Ovary (tissue), 9 donors: ENCODE data around the gene CLDN22. TPM values are rescaled to one million over a fixed set of nuclear protein-coding genes. Genes with fewer than 3 reads are reported as not detected.

Source experiments
- DNase-seq, 5 donors: peaks; one replicate each; pipeline ENCODE4 v3.0.0-alpha.2; 2019 to 2020
- H3K27ac ChIP-seq, 2 donors: fragments of 200-600 bp; one replicate each; pipeline versions ENCODE4 v1.5.1 to v1.8.0; 2019 to 2022
- H3K27me3 ChIP-seq: fragments of 200-600 bp; one replicate; pipeline ENCODE4 v1.8.0; 2022
- H3K36me3 ChIP-seq: fragments of 200-600 bp; sonication (generic); one replicate; pipeline ENCODE4 v1.5.1; 2019
- H3K4me1 ChIP-seq: one replicate; pipeline ENCODE4 v1.8.1; 2013; ENCODE audit warnings: mild to moderate bottlenecking, moderate library complexity; ENCODE audit not compliant: insufficient read depth
- H3K4me3 ChIP-seq: fragments of 200-600 bp; sonication (generic); one replicate; pipeline ENCODE4 v1.5.1; 2017
- H3K9me3 ChIP-seq, 2 donors: fragments of 200-600 bp in 1 of 2; sonication (generic) in 1 of 2; one replicate each; pipeline versions ENCODE4 v1.5.1 to v1.8.1; 2013 to 2019; ENCODE audit warnings: mild to moderate bottlenecking in 1 of 2, moderate library complexity in 1 of 2
- CTCF ChIP-seq, 3 donors: fragments of 450-650 bp in 2 of 3; fragments of 200-600 bp in 1 of 3; IDR thresholded peaks; one replicate each; pipeline versions ENCODE4 v1.5.1 to v1.8.0; 2016 to 2022; ENCODE audit warnings: antibody characterized with exemption in 3 of 3, mild to moderate bottlenecking in 1 of 3
- EP300 ChIP-seq: sonication (generic); formaldehyde crosslinking; IDR thresholded peaks from one replicate; pipeline ENCODE4 v1.6.1; 2017; ENCODE audit warnings: antibody characterized with exemption
- POLR2A ChIP-seq: fragments of 450-650 bp; IDR thresholded peaks from one replicate; pipeline ENCODE4 v1.6.1; 2017; ENCODE audit warnings: antibody characterized with exemption, mild to moderate bottlenecking, moderate library complexity
- WGBS, 3 donors: extraction: QIAGEN DNeasy Blood & Tissue Kit in 1 of 3; methylation state at CpG; one replicate each; pipeline versions ENCODE4 v1.1.5 to v1.1.7; 2013 to 2017; 5-methylcytosine and 5-hydroxymethylcytosine counted together
- intact Hi-C, 4 donors: fragments of 100-400 bp; cut with DNase I; formaldehyde crosslinking; loops; one replicate each; pipeline versions ENCODE4 v1.11.0 to v1.15.1; 2022 to 2023
- polyA plus RNA-seq, 2 donors: library from polyadenylated mRNA; stranded (reverse); fragments of 200-250 nt in 1 of 2; fragments of 350-450 nt in 1 of 2; fragmentation: Illumina TruSeq in 1 of 2; extraction: RNeasy Lipid Tissue Mini Kit (QIAGEN cat#74804) in 1 of 2; gene quantifications; one replicate each; pipeline ENCODE4 v1.2.3, GENCODE V29; 2013 to 2014
- total RNA-seq, 7 donors: library from RNA; depleted of rRNA in 2 of 7; stranded (reverse); fragments of >200 nt in 2 of 7; fragmentation: NEBNext Ultra II Directional in 3 of 7; extraction: Animal tissue kit (Norgen Biotek cat#: 25700) in 3 of 7; gene quantifications; one replicate each; pipeline versions ENCODE4 v1.1.0 to v1.2.4, GENCODE V29; 2016 to 2023
- donor health status: DM: no; HTN: no; CAD: no; lungs with moderate emphysema.
- donor health status: DM: no; HTN: no; CAD: no.
- donor health status: Bipolar disorder and iron deficiency.
- donor health status: DM: yes; HTN: yes; CAD: no.
- donor health status: DM: no; HTN: no; CAD: no.
- donor health status: DM: yes; HTN: yes; CAD: no.

The CLDN22 gene
- total and polyA plus RNA-seq, 9 donors, result 0.08 to 0.11 TPM; not detected in 7

DNA sequence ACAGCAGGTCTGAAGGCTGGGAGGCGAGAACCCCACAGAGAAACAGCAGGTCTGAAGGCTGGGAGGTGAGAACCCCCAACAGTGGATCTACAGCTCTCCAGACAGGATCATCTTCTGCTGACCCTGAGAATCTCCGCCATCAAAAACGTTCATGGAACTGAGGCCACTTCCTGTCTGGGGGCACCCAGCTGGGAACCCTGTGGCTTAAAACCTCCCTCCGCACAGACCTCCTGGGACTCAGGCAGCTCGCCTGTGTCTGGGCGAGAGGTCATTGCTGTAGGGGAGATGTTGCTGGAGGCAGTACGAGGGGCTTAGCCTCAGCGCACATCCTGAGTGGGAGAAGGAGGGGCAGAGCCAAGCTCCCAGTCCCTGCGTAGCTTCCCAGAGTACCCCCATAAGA lies 17.3 kb upstream of the CLDN22 start:
- Histone ChIP-seq H3K27me3 (no peaks in the 10 kb centered on the region), H3K4me3 (no peak overlapping the region), H3K36me3 (no peaks in the 10 kb centered on the region), H3K27ac (no peak overlapping the region), H3K9me3 (no peaks in the 10 kb centered on the region), H3K4me1 (no peaks in the 10 kb centered on the region)
- DNase-seq, result no peak
- 83 to 85% (median 84%) methylated on average over 9 of the region's 9 CpGs for whole genome bisulfite sequencing, 3 donors
- TF ChIP-seq EP300 (no peak), POLR2A (no peak)
- intact Hi-C loops, result no loop called here

DNA sequence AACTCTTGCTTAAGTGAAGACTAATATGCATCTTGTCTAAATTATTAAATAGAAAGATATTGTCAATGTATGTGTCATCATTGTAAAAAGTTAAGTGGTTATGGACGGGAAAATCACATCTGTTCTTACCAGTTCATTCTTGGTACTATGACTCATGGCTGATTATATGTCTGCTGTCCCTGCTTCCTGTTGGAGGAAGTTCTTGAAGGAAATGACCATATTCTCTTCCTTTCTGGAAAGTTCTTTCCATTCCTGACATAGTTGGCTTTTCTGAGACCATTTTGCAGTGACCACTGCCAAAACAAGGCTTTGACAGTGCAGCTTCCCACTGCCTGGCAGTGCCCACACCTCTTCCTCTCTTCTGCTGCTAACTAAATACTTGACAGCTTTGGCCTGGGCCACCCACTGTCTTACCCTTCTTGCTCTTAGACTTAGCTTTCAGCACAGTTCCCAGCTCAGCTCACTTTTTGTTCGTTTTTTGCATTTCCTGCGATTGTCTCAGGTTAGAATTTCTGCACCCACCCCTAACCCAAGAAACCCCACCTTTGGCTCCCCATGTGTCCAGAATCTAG lies 15.4 kb upstream of the CLDN22 start:
- intact Hi-C loops, result no loop called here
- no peak for TF ChIP-seq CTCF (IDR thresholded peaks at IDR 0.05)
- no peak for TF ChIP-seq EP300
- TF ChIP-seq POLR2A, result no peak
- Histone ChIP-seq H3K9me3 (no peaks in the 10 kb centered on the region), H3K4me3 (no peak overlapping the region), H3K27me3 (no peaks in the 10 kb centered on the region), H3K36me3 (no peaks in the 10 kb centered on the region), H3K27ac (no peak overlapping the region), H3K4me1 (no peaks in the 10 kb centered on the region)
- DNase-seq, result no peak
- WGBS, 3 donors, result 68 to 69% (median 68%) methylated on average over 3 of the region's 3 CpGs

DNA sequence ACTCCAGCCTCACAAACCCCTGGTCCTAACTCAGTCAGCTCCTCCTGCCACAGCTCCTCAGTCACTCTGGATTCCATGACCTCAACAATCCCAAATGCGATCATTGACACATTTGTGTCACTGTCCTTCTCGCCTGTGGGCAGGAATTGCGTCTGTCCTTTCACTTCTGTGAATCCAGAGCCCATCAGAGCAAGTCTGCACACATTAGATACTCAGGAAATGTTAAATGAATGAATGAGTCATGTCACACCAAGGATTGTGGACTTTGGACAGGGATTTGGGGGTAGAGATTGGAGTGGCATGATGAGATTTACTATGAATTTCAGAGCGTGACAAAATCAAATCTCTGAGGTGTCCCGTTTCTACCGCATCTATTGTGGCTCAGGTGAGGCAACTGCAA lies 13.9 kb upstream of the CLDN22 start:
- Histone ChIP-seq H3K36me3 (no peaks in the 10 kb centered on the region), H3K4me1 (no peaks in the 10 kb centered on the region), H3K27ac (no peak overlapping the region), H3K9me3 (no peaks in the 10 kb centered on the region), H3K27me3 (no peaks in the 10 kb centered on the region), H3K4me3 (no peak overlapping the region)
- intact Hi-C loops, result no loop called here
- TF ChIP-seq CTCF (IDR thresholded peaks at IDR 0.05) (no peak), EP300 (no peak), POLR2A (no peak)
- 88 to 90% (median 89%) methylated on average over 6 of the region's 6 CpGs for WGBS, 3 donors
- no peak for DNase-seq

DNA sequence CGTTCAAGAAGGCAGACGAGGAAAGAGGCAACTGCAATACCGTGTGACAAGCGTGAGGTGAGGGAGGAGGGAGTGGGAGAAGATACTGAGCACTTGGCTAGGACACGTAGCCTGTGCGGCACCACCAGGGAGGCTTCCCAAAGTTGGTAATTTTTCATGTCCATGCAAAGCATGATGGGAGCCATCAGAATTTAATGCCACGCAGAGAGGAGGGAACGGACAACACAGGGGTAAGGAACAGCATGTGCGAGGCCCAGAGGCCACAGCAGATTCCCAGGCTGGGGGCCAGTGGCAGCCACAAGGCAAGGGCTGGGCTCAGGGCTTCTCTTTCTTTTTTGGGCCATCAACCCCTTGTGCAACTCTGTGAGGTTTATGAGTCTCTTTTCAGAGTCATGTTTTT lies 13.1 kb upstream of the CLDN22 start:
- Histone ChIP-seq H3K9me3 (no peaks in the 10 kb centered on the region), H3K36me3 (no peaks in the 10 kb centered on the region), H3K4me1 (no peaks in the 10 kb centered on the region), H3K4me3 (no peak overlapping the region), H3K27me3 (no peaks in the 10 kb centered on the region), H3K27ac (no peak overlapping the region)
- DNase-seq, result no peak
- WGBS, 3 donors, result 85 to 92% (median 89%) methylated on average over 9 of the region's 9 CpGs
- intact Hi-C loops, result no loop called here
- TF ChIP-seq CTCF (IDR thresholded peaks at IDR 0.05) (no peak), EP300 (no peak), POLR2A (no peak)

DNA sequence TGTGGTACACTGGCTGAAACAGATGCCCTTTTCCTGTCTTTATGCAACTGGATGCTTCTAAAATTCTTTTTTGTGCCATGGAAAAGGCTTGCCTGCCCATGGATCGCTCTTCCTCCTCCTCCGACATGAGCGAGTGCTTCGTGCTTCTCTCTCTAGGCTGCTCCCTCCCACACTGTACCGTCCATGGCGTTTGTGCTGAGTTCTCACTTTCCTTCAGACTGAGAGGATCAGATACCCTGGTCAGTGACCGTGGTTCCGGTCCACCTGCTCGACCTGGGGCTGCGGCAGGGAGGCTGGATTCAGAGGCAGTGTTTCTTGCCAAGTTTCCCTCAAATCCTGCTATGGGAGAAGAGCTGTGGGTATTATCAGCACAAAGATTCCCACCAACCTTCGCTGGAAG lies 12.4 kb upstream of the CLDN22 start:
- no peak overlapping the region for H3K27ac ChIP-seq
- no peaks in the 10 kb centered on the region for H3K4me1 ChIP-seq
- DNase-seq, result no peak
- H3K4me3 ChIP-seq, result no peak overlapping the region
- 37 to 61% (median 37%) methylated on average over 11 of the region's 11 CpGs for WGBS, 3 donors
- intact Hi-C loops, result no loop called here
- H3K9me3 ChIP-seq, result no peaks in the 10 kb centered on the region
- H3K27me3 ChIP-seq, result no peaks in the 10 kb centered on the region
- H3K36me3 ChIP-seq, result no peaks in the 10 kb centered on the region
- TF ChIP-seq EP300 (no peak), POLR2A (no peak), CTCF (IDR thresholded peaks at IDR 0.05) (no peak)
